Fibroblast of villous mesenchyme (primary cell): Measurements from ENCODE around the gene ZMYND19. TPM values are rescaled to one million over a fixed set of nuclear protein-coding genes. Genes with fewer than 3 reads are reported as not detected.

Experiments
- DNase-seq: peaks from one replicate; pipeline ENCODE4 v3.0.0-alpha.2; 2010; ENCODE audit warnings: low read depth
- H3K4me3 ChIP-seq: 2 replicates; pipeline ENCODE4 v1.5.1; 2011; ENCODE audit warnings: low read depth, mild to moderate bottlenecking, low read length
- total RNA-seq: library from RNA; depleted of rRNA; stranded (reverse); fragments of >200 nt; gene quantifications from 2 replicates; pipeline ENCODE4 v1.2.3, GENCODE V29; 2012
- TF ChIP-seq, protein P1 (sequence below): IDR thresholded peaks from 2 replicates; pipeline ENCODE4 v1.5.1; 2012; ENCODE audit warnings: low read depth, mild to moderate bottlenecking, low read length; ENCODE audit not compliant: insufficient read depth

ZMYND19 gene
- total RNA-seq, 1 donor = 18.6 TPM

DNA sequence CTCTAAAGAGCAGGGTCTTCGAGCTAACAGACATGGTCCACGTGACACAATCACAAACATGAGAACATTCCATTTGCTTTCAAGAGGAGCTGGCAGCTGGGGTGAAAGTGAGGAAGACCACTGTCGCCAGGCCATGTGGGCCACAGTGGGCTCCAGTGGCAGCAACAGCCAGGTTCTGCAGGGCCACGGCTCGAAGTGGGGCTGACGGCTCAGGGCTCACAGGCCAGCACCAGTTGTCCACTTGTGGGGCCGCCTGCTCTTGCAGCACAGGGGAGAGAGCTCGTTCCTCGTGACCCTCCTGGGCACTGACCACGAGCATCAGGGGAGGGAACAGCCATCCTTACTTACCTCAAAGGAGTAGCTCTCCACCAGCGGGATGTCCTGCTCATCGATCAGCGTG, 2.0 kb downstream of the ZMYND19 start:
- H3K4me3 ChIP-seq = no peak overlapping the region
- no peak for DNase-seq
- TF ChIP-seq, protein P1, sequence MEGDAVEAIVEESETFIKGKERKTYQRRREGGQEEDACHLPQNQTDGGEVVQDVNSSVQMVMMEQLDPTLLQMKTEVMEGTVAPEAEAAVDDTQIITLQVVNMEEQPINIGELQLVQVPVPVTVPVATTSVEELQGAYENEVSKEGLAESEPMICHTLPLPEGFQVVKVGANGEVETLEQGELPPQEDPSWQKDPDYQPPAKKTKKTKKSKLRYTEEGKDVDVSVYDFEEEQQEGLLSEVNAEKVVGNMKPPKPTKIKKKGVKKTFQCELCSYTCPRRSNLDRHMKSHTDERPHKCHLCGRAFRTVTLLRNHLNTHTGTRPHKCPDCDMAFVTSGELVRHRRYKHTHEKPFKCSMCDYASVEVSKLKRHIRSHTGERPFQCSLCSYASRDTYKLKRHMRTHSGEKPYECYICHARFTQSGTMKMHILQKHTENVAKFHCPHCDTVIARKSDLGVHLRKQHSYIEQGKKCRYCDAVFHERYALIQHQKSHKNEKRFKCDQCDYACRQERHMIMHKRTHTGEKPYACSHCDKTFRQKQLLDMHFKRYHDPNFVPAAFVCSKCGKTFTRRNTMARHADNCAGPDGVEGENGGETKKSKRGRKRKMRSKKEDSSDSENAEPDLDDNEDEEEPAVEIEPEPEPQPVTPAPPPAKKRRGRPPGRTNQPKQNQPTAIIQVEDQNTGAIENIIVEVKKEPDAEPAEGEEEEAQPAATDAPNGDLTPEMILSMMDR = no peak

DNA sequence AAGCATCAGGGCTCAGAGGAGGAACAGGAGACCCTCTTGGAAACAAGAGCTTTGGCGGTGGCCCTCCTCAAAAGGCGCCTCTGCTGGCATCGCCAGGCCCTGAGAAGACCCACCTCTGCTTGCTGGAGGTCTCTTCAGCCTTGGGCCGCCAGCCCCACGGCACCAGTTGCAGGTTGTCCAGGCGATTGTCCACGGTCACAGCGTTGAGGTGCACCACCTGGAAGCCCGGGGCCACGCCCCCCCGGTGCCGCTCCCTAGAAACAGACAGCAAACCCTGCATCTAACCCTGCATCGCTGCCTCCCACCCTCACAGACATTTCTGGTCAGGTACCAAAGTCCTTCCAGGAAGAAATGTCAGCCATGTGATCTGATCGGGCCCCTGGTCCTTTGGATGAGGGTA, 3.5 kb downstream of the ZMYND19 start:
- no peak for DNase-seq
- TF ChIP-seq, protein P1 = no peak

DNA sequence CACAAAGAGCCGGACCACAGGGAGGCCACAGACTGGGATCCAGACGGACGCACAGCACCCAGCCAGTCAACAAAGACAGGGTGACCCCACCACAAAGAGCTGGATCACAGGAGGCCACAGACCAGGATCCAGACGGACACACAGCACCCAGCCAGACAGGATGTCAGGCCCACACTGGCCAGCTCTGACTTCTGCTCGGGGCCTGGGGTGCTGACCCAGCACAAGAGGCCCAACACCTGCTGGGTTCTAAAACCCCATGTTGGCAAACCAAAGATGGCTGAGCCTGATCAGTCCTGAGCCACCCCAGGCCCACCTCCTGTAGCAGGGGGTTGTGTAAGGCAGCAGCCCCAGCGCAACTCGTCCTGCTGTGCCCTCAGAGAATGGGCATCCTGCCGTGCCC, 6.4 kb downstream of the ZMYND19 start:
- no peak for DNase-seq
- TF ChIP-seq, protein P1 = no peak
- H3K4me3 ChIP-seq = no peak overlapping the region

More for the DNA sequence above, 3.5 kb downstream of the ZMYND19 start:
- no peak overlapping the region for H3K4me3 ChIP-seq

DNA sequence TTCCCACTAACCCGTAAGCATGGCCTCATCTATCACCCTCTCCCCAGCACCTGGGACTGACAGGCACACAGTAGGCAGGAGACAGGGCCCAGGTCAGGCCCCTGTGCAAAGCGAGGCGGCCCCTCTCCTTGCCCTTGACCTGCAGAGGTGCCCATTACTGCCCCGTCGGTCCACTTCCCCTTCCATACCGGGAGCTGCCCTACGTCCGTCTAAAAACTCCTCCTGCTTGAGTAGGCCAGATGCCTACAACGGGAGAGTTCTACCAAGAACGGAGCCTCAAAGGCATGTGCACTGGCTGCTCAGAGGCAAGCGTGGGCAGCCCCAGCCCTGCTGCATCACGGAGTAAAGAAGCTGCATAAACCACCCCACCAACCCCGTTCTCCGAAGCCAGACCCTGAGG, 7.0 kb downstream of the ZMYND19 start:
- no peak overlapping the region for H3K4me3 ChIP-seq
- DNase-seq = no peak
- TF ChIP-seq, protein P1 = no peak

DNA sequence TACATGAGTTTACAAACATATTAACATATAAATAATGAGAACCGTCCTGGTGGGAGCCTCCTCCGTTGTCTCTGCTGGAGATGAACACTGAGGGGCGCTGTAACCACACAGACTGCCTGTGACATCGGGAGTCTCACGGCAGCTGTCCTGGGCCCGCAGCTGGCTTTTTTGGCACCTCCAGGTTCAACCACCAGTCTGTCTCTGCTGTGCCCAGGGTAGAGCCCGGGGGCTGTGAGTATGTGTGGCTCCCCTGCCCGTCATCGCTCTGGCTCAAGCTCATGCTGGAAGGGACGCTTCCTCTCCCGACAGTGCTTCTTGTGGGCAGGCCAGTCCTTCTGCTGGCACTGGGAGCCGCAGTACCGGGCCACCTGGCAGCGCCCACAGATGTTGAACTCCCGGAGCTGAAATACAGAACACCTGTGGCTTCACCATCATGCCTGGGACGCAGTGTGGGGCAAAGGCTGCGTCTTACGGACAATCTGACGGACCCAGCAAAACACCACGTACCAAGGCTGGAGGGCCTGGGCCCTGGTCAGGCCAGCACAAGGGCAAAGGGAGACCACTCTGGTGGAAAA, 7.9 kb downstream of the ZMYND19 start:
- H3K4me3 ChIP-seq = no peak overlapping the region
- TF ChIP-seq, protein P1 = peak; percentile 43
- DNase-seq = no peak

DNA sequence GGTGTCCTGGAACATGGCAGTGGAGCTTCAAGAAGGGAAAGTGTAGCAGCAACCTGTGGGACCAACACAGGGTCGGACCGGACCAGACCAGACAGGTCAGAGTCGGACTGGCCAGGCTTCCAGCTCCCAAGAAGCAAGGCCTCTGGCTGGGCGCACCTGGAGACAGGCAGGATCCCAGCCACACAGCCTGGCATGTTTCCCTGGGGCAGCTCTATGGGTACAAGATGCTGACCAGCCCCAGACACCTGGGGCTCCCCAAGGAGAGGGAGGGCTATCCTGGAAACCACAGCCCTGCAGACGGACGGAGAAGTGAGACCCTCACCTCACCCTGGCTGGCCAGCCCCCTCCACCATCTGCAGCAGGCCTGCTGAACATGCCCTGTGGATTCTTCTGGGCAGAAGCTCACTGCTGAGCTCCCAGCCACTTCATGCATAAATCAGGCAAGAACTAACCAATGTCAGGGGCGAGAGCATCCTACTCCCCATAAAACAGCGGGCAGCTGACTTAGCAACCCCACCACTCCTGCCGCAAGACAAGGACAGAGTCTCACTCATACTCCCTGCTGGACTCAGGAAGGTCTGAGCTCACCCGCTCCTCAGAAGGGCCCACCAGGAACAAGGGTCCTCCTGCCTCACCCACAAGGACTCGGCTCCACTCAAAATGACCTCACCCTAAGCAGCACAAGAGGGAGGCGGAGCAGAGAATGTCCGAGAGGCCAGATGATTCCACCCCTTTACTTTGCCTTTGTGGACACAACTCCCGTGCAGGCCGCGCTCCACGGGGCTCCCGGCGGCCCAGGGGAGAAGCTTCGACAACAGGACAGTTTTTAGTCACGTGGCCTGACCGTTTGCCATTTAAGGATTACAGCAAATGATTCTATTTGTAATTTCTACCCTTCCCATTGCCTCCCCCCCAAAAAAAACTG, 8.7 kb downstream of the ZMYND19 start:
- H3K4me3 ChIP-seq = no peak overlapping the region
- no peak for DNase-seq
- TF ChIP-seq, protein P1 = no peak

DNA sequence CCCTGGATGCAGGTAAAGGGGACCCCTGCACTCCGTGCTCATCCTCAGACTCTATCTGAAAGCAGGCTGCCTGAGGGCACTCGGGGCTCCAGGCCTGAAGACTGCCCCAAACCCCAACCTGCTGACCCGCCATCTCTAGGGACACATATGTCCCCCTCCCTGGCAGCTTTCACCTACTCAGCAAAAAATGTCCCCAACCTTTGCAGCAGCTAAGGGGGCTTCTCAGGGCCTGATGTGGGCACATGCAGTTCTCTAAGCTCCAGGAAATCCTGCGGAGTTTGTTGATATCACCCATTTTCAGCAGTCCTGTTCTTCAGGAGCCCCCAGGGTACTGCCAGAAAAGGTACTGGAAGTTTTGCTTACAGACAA, 9.4 kb downstream of the ZMYND19 start:
- DNase-seq = no peak
- TF ChIP-seq, protein P1 = no peak
- no peak overlapping the region for H3K4me3 ChIP-seq
